ENCODE data around the gene RPL13A. TPM values are rescaled to one million over a fixed set of nuclear protein-coding genes. Genes with fewer than 3 reads are reported as not detected.

The RPL13A gene
- total and polyA plus RNA-seq, 2 donors (not counting 3 experiments of a cell fraction or from before 2014, with no cell fraction given), result 2,291 to 4,148 TPM

DNA sequence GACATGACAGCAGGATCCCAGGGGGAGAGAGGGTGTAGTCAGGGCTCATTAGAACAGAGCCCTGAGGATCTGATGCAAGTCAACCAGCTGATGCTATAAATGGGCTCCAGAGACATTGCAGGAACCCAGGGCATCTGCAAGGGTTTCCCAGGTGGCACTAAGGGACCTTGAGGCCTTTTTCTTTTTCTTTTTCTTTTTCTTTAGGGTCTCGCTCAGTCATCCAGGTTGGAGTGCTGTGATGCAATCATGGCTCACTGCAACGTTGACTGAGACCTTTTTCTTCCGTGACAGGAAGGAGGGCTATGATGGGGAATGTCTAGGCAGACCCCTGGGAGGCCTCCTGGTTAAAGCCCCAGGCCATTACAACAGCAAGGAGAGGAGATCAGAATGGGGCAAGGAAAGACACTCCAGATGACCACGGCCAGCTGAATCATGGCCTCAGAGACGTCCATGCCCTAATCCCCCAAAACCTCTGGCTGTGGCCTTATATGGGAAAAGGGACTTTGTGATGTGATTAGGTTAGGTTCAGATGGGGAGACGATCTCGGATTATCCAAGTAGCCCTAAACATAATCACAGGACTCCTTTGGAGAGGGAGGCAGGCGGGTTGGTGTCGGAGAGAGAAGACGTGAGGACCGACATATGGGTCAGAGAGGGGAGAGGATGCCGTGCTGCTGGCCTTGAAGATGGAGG lies 20.5 kb downstream of the RPL13A start:
- H4K20me1 ChIP-seq (replicated peaks; ENCODE audit: control insufficient read depth, extremely low read depth, insufficient read depth, low read length), result no peaks in the 10 kb centered on the region
- H3K27me3 ChIP-seq (ENCODE audit: control insufficient read depth in 2 of 2, insufficient read depth in 2 of 2, low read length in 2 of 2), result no peaks in the 10 kb centered on the region
- H3K4me3 ChIP-seq (replicated peaks in 1 of 3; ENCODE audit: insufficient read depth in 1 of 3, low read depth in 1 of 3, low read length in 3 of 3), result no peak overlapping the region
- H2AFZ ChIP-seq (ENCODE audit: low read depth, low read length), result no peak overlapping the region
- no peaks in the 10 kb centered on the region for H3K9me1 ChIP-seq (replicated peaks; ENCODE audit: control insufficient read depth, extremely low read depth, insufficient read depth, low read length)
- POLR2A ChIA-PET, result interaction anchor here (0.6 kb wide), 1 partner anchor 20 kb away, joined by 8 read pairs; the partner anchor contains the start of gene RCN3
- no peak for FAIRE-seq
- BruUV-seq (replicated peaks), result no TSS peak
- H3K27ac ChIP-seq (ENCODE audit: insufficient read depth, low read depth, low read length), result no peak overlapping the region
- dilution Hi-C loops (cut with MboI; ENCODE audit: extremely low pct_ligation_motif_present, low sequenced_read_pairs) (no loop called here), intact Hi-C loops (cut with micrococcal nuclease) (no loop called here)
- no peaks in the 10 kb centered on the region for H3K79me2 ChIP-seq (ENCODE audit: control insufficient read depth, insufficient read depth, low read length)
- no peak overlapping the region for H3K4me2 ChIP-seq (ENCODE audit: insufficient read depth, low read length)
- DNase-seq (ENCODE audit: low read depth, low spot score), result no peak
- H3K9me3 ChIP-seq (replicated peaks; ENCODE audit: control insufficient read depth, insufficient read depth, low read length), result no peaks in the 10 kb centered on the region
- no peak overlapping the region for H3K9ac ChIP-seq (replicated peaks; ENCODE audit: extremely low read depth, insufficient read depth, low read length)
- no peak for TF ChIP-seq GATA2 (IDR thresholded peaks at IDR 0.05; ENCODE audit: insufficient read depth, insufficient read length, low read depth, low read length)
- TF ChIP-seq, protein P1, sequence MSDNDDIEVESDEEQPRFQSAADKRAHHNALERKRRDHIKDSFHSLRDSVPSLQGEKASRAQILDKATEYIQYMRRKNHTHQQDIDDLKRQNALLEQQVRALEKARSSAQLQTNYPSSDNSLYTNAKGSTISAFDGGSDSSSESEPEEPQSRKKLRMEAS (IDR thresholded peaks at IDR 0.05; ENCODE audit: insufficient read depth, insufficient read length), result no peak
- TF ChIP-seq, protein P2, sequence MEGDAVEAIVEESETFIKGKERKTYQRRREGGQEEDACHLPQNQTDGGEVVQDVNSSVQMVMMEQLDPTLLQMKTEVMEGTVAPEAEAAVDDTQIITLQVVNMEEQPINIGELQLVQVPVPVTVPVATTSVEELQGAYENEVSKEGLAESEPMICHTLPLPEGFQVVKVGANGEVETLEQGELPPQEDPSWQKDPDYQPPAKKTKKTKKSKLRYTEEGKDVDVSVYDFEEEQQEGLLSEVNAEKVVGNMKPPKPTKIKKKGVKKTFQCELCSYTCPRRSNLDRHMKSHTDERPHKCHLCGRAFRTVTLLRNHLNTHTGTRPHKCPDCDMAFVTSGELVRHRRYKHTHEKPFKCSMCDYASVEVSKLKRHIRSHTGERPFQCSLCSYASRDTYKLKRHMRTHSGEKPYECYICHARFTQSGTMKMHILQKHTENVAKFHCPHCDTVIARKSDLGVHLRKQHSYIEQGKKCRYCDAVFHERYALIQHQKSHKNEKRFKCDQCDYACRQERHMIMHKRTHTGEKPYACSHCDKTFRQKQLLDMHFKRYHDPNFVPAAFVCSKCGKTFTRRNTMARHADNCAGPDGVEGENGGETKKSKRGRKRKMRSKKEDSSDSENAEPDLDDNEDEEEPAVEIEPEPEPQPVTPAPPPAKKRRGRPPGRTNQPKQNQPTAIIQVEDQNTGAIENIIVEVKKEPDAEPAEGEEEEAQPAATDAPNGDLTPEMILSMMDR (IDR thresholded peaks at IDR 0.05; ENCODE audit: extremely low read depth in 1 of 2, insufficient read depth in 1 of 2, low read depth in 1 of 2, low read length in 2 of 2), result no peak
- no peak for TF ChIP-seq EZH2 (IDR thresholded peaks at IDR 0.05; ENCODE audit: borderline replicate concordance, low read depth, low read length, severe bottlenecking)
- no peak for TF ChIP-seq POLR2A (IDR thresholded peaks at IDR 0.05; ENCODE audit: low read depth, low read length)
- no peak for TF ChIP-seq MYC (IDR thresholded peaks at IDR 0.05; ENCODE audit: low read depth, low read length)
- no peak for TF ChIP-seq POLR2AphosphoS5 (IDR thresholded peaks at IDR 0.05; ENCODE audit: insufficient read depth, low read depth, low read length)
- TF ChIP-seq JUN (IDR thresholded peaks at IDR 0.05; ENCODE audit: borderline replicate concordance, insufficient read depth, insufficient read length, low read depth), result no peak
- no peak for TF ChIP-seq FOS (IDR thresholded peaks at IDR 0.05; ENCODE audit: borderline replicate concordance, insufficient read depth, low read length)
- H3K4me1 ChIP-seq (ENCODE audit: control insufficient read depth, extremely low read depth, insufficient read depth, low read length), result peaks cover 9% of the 10 kb centered on the region
- CTCF ChIA-PET, result interaction anchor here (7.9 kb wide), 1 partner anchor 39 kb away, joined by 175 read pairs; no protein-coding TSS in a partner anchor
- H3K36me3 ChIP-seq (ENCODE audit: control insufficient read depth in 2 of 2, extremely low read depth in 1 of 2, insufficient read depth in 2 of 2, low read length in 2 of 2), result no peaks in the 10 kb centered on the region
